Limb (tissue), 2 donors: ENCODE results near the gene MYO7B.

ENCODE experiments used
- DNase-seq, 2 donors: peaks; one replicate each; pipeline ENCODE4 v3.0.0-alpha.2; 2016; ENCODE audit errors: extremely low spot score in 2 of 2

Gene MYO7B

DNA sequence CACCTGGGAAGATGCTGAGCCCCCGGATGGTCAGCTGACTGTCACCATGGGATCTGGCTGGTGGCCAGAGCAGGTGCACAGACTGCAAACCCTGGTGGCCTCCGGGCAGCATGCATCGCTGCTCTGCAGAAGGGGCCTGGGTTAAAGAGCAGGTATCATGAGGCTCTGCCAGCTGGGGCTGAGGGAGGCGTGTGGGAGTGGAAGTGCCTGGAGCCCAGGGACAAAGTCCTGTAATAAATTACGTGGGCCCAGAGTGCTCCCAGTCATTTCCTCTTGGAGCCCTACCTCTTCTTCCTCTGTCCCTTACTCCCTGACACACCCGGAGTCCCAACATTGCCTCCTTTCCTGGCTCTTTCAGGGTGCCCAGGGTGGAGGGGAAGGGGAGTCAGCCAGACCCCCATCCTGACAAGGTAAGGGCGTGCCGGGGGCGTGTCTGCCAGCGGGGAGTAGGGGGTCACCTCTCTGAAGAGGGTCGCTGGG, at the start of gene MYO7B:
Gene MYO7B, plus strand, starts transcription at position 262 of the 480 bp plus-strand sequence. CDS start 24,040 bp downstream, outside the sequence.
- DNase-seq = no peak

DNA sequence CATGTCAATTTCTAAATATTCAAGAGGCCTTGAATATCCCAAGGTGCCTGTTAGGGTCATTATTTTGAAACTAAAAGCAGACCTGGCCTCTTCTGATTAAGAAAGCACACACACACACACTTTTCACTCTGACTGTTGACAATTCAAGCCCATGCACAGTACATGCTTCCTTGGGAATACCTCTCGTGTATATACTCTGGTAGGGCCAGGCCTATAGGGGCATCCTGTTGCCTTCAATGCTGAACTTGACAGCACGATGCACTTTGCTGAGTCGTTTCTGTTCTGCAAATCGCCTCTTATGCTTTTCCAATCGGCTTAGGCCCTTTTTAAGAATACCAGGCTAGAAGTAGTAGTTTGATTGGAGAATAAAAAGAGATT, 49.8 kb upstream of the MYO7B start:
- DNase-seq = no peak

DNA sequence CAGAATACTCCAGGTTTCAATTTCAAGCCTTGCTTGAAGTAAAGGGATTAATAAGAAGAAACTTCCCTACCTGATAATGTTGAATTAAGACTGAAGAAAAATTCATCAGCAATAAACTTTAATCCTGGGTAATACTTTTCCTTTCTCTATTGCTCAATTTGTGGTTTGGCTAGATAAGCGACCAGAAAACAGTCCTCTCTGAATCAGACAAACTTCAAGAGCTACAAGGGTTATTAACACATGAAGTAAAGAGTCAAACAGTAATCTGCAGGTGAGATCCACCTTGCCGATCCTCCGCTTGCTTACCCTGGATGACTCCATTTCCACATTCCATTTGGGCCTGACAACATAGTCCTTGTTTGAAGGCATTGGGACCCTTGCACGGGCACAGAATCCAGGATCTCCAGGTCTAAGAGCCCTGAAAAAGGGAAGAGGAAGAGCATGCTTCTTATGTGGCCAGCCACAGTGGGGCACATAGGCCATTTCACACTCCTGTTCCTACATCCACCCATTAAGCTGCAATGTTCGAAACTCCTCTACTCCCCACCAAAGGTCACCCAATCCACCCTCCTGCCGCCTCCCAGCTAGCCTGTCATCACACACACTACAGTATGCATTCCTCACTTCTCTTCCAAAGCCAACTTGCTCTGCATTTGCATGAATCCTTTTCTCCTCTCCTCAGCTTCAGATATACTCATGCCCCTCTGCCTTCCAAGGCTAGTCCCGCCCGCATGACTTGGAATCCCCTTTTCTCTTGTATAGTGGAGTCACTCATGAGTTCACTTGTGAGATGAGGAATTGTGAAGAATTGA, 49.0 kb upstream of the MYO7B start:
- no peak for DNase-seq

DNA sequence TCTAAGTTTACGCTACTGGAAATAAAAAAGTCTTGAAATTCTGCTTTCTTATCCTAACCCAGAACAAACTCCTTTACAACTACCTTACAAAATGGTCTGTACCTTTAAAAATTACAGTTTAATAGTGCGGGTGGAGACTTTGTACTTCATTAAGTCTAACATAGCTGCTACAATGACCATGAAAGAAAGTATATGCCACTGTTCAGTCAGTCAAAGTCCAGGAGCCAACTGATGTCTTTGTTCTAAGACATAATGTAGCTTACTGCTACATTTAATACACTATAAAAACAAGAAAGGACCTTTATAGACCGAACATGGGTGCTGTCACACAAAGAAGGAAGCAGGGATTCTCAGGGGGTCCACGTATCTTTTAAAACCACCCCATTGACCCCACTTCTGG, 45.2 kb upstream of the MYO7B start:
- DNase-seq = no peak

DNA sequence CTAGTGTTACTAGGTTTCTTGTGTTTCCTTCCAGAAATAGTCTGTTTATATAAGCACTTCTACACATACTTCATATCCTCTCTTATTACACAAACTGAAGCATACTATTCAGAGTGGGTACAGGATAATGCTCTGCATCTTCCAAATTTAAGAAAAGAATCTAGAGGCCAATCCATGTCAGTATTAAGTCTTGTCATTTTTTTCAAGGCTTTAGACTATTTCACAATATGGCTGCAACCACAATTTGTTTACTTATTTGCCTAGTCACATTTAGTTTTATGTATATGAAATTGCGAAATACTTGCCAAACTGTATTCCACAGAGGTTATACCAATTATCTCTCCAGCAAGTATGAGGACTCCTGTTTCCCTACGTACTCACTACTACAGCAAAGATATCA, 37.1 kb upstream of the MYO7B start:
- DNase-seq = no peak

DNA sequence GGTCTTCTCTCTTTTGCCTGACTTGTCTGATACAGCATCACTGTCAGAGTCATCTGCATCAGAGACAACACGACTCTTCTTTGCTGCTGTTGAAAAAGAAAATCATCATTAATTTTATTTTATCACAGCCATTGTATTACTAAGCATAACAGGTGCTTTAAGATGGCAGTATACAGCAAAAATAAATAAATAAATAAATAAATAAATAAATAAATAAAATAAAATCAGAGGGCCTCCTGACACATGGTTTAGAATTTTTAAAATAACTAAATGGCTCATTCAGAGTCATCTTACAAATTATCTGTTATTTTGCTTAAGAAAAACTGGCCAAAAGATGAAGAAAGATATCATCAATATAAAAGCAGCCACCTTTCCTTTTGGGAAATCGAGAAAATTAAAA, 32.0 kb upstream of the MYO7B start:
- DNase-seq = no peak

DNA sequence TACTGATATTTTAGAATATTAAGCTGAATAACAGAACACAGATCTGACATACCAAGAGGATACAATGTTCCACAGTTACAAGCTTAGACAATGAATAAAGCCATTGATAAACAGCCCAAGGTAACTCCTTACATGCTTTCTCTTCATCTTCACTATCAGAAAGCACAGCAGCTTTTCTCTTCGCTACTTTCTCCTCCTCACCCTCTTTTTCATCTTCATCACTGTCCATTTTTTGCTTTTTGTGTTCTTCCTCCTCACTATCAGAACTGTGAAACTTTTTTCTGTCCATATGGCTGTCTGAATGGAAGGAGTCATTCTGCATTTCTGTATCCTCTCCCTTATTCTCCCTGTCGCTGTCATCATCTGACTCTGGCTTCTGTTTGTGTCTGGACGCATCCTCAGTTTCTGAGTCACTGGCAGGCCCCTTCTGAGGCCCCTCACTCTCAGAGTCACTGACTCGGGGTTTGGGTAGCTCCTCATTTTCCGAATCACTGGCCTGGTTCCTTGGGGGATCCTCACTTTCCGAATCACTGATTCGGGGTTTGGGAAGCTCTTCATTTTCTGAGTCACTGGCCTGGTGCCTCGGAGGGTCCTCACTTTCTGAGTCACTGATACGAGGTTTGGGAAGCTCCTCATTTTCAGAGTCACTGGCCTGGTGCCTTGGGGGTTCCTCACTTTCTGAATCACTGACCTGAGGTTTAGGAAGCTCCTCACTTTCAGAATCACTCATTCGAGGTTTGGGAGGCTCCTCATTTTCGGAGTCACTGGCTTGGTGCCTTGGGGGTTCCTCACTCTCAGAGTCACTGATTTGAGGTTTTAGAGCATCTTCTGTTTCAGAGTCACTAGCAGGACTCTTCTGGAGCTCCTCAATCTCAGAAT, 30.7 kb upstream of the MYO7B start:
- DNase-seq = no peak

DNA sequence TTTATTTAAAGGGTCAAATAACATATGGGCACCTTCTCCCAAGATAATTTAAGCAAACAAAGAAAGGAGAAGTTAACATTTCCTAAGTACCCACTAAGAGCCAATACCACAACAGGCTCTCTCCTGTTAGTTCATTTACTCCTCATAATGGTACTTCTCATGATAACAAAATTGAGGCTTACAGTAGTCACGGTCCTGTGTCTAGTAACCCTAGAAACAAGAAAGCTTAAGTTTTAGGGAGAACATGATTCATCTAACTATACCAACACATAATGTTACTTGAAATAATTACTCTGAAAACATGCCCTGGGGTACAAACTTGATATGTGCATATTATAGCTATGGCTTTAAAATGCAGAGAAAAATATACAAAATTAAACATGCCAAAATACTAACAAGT, 29.0 kb upstream of the MYO7B start:
- no peak for DNase-seq

DNA sequence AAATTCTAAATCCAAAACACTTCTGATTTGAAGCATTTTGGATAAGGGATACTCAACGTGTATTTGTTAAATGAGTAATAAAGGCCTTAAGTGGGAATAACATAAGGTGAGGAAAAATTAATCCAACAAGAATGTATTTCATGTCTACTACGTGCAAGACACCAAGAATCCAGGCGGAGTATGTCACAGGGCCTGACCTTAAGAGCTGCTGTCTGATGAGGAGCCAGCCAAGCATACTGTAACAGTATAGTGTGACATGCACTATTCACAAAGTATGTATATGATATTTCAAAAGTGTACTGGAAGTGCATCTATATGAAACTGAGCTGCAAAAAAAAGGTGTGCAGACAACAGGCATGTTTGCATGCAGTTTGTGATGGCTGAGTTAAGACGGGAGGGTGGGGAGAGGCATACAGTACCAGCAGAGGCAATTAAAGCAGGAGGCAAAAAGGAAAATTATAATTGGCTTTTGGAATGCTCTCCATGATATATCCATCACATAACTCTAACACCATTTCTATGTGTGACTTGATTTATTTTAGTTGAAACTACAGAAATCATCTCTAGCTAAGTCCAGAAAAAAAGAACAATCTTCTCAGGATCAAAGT, 27.4 kb upstream of the MYO7B start:
- no peak for DNase-seq

DNA sequence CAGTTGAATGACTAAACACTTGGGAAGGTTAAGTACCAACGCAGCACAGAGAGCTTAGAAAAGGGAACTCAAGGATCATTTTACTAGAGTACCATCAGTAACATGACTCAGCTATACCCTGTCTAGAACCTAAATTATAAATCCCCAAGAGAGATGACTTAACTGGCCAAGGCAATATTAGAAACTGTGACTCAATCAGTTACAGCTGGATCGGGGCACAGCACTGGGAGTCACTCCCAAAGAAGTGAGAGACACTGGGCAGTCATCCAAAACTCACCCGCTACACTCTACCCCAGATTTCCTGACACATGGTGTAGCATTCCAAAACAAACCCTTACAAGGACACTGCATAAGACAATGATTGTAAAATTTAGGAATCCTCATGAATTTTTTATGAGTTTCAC, 26.9 kb upstream of the MYO7B start:
- DNase-seq = peak in 1 of 2 donors; percentile 83

DNA sequence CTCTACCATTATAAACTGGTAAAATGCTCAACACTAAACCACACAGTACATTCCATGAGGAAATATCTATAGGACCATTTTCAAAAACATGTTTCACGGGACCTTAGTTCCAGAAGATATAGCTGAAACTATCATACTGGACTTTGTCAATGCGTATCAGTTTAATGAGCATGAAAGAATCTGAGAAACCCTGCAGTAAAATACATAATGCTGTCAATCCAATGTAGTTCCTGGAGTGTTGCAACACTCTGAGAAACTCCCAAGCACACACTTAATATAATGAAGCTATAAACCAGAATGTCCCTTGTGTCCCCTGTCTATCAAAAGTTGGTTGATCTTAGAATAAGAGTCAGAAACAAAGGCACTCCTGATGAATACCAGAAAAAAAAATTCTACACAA, 25.4 kb upstream of the MYO7B start:
- no peak for DNase-seq

DNA sequence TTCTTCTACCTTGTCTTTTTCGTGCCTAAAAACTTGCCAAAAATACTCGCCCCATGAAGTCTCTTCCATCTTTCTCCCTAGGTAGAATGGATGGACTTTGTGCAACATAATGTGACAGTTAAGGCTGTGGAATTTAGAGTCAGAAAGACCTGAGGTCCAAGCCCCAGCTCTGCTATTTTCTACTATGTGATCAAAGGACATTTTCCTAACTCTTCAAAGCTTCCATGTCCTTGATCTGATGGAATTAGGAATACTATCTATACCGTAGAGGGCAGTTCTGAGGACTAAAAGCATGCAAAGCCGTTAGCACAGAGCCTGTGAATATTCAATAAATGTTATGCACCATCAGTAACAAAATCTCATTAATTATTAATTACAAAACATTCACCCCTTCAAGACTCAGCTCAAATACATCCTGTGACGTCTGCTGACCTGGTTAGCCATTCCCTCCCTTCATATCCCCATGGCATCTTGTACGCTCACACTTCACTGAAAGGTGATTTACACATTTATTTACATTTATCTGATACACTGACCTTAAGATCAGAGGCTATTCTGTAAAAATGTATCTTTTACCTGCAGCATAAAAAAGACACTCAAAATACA, 24.3 kb upstream of the MYO7B start:
- no peak for DNase-seq

DNA sequence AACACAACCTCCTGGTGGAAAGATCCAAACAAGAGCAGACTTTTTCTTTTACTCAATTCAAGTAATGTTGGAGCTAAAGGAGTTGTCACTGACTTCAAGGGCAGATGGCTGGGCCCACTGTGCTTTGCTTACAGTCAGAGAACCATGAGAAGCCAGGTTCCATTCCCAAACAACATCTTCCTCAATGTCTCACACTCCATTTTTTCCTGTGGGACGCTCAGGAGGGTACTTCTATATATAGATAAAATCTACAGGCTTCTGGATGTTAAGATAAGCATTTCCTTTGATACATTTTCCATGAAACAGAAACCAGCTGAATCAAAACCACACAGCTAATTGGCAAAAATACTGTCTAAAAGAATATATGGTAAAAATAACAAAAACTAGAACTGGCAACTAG, 23.6 kb upstream of the MYO7B start:
- DNase-seq = no peak

DNA sequence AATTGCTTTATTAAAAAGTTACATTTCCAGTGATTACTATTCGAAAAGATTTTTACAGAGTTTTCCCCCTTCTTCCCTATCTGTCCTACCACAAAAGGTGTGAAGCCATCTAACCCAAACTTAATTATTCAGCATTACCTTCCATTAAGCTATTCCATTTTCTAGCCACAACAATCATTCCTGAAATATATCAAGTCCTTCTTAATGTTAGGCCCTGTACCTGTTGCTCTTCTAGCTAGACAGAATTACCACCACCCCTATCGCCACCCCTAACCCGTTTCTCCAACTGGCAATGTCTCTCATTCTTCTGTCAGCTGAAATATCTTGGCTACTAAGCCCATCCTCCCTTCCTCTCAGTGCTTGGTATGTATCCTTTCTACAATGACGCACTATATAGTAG, 23.1 kb upstream of the MYO7B start:
- no peak for DNase-seq

DNA sequence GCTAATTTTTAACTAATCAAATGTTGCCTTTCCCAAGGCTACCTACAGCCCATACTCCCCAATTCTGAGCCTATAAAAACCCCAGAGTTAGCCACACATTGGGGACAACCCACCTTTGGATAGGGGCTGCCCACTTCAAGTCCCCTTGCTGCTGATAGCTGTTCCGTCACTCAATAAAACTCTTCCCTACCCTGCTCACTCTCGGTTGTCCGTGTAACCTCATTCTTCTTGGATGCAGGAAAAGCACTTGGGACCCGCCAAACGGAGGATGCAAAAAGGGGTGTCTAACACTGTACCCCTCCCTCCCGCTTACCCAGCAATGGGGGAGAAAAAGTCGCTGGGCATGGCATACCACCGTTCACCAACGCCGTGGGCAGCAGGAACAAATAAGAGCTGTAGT, 21.4 kb upstream of the MYO7B start:
- DNase-seq = no peak

DNA sequence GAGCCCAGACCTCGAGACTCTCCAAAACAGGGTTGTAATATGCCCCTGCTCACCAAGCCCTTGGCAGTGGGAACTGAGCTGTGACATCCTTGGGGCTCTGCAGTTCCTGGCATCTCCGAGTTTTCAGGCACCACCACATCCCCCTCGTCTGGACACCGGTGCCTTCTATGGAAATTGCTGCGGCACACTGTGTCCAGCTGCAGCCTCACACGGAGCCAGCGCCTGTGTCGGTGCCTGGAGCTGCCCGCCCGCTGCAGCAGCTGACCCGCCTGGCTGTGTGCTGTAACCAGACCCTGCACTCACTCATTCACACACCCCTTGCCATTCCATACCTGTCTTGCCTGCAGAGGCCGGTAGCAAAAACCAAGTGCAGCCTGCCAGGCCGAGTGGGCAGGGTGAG, 21.0 kb upstream of the MYO7B start:
- no peak for DNase-seq

DNA sequence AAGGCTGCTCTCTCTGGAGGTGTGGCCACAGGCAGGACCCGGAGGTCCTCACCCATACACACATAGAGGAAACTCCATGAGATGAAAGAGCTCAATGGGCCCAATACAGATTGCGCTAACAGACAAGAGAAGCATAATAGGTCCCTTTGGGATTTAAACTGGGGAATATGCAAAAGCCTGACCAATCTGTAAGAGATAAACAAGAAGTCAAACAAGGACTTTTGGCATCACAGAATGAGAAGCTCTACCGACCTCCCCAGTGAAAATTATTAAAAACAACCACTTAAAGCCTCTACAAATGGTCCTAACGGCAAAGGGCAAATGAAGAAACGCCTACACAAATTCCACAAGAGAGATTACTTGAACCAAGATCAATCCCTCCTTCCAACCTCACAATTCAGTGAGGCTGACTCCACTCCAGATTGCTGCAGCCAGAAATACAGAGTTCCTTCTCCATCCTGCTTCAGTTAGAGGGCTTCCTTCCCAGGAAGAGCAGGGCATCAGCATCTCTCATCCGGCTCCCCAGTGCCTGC, 20.0 kb upstream of the MYO7B start:
- DNase-seq = no peak

DNA sequence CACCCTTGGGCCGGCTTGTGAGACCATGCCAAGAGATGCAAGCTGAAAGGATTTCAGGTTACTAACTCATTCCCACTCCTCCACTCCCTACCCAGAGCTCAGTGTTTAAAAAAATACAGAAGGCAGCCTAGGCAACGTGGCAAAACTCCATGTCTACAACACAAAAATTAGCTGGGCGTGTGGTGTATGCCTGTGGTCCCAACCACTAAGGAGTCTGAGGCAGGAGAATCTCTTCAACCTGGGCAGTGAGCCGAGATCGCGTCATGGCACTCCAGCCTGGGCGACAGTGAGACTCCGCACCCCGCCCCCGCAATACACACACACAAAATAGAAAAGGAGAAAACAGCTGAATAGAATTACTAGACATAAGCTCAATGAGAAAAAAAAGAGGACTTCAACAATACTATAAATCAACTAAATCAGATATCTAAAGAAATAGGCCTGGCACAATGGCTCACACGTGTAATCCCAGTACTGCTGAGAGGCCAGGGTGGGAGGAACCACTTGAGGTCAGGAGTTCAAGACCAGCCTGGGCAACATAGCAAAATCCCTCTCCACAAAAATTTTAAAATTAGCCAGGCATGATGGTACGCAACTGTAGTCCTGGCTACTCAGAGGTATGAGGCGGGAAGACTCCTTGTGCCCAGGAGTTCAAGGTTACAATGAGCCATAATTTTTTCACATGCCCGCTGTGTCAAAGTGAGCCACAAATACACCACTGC, 19.3 kb upstream of the MYO7B start:
- peak in 1 of 2 donors; percentile 6 for DNase-seq

DNA sequence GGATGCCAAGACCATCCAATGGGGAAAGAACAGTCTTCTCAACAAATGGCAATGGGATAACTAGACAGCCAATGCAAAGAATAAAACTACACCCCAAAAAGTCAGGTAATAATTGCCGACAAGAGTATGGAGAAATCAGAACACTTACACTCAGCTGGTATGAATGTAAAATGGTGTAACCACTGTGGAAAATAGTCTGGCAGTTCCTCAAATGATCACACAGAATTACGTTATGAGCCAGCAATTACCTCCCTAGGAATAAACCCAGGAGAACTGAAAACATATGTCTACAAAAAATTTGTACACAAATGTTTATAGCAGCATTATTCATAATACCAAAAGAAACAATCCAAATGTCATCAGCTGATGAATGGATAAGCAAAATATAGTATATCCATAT, 18.0 kb upstream of the MYO7B start:
- DNase-seq = no peak

DNA sequence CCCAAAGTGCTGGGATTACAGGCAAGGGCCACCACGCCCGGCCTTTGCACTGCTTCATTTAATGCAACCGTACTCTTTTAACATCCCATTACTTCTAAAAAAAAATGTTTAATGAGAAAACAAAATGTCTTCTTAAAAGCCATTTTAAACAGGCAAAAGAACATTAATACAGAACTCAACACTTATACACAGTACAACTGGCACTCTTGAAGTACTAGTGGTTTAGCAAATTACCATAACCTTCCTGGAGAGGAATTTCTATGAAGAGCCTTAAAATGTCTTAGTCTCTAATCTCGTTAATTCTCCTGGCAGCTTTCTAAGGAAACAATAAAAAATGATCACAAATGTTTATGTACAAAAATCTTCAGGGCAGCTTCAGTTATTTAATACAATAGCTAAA, 15.1 kb upstream of the MYO7B start:
- DNase-seq = no peak
